Measurements from ENCODE around the gene ARL8B.
"Not testable (repeated sequence)": the region's sequence is repeated elsewhere in the genome, so short reads cannot be mapped to it uniquely, and the experiment has no call there.

The ARL8B gene

DNA sequence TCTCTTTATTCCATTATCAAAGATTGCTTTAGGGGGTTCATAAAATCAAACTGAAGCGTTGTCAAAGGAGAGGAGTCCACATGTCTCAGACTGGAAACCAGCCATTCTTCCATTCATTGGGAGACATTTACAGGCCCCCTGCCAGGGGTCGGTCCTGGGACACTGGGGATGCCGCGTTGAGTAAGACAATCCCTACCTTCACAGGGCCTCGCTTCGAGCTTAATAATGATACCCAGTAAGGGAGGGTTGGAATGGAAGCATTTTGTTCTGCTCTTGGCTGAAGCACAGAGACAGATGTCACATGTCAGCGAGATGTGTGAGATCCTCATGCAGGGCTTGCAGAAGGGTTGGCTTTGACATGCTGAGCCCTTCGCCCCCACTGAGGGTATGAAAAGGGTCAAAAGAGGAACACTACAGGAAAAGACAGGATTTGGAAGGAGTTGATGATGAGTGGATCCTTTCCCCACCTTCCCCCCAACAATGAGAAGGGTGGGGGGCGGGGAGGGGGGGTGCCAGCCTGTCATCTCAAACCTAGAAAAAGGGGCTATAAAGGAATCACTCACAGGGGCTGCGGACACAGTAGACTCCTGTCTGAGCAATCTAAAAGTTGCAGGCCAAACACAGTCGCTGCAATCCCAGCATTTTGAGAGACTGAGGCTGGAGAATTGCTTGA, 25.6 kb upstream of the ARL8B start:
- H3K4me3 Mint-ChIP-seq = no peak overlapping the region
- peaks cover 14% of the 10 kb centered on the region for H3K4me1 Mint-ChIP-seq (ENCODE audit: low read depth)
- intact Hi-C loops (cut with micrococcal nuclease) = no loop called here
- H3K36me3 Mint-ChIP-seq (ENCODE audit: low read depth) = no peaks in the 10 kb centered on the region
- H3K27me3 Mint-ChIP-seq = peaks cover 17% of the 10 kb centered on the region
- H3K27ac Mint-ChIP-seq = no peak overlapping the region
- no peaks in the 10 kb centered on the region for H3K9me3 Mint-ChIP-seq

GRCh38 chr3:5098346-5098745, 23.7 kb upstream of the ARL8B start:
- Mint-ChIP-seq H3K4me3 (no peak overlapping the region), H3K27me3 (peaks cover 19% of the 10 kb centered on the region), H3K4me1 (ENCODE audit: low read depth) (peaks cover 6% of the 10 kb centered on the region), H3K27ac (no peak overlapping the region), H3K9me3 (no peaks in the 10 kb centered on the region), H3K36me3 (ENCODE audit: low read depth) (no peaks in the 10 kb centered on the region)
- intact Hi-C loops (cut with micrococcal nuclease) = no loop called here

DNA sequence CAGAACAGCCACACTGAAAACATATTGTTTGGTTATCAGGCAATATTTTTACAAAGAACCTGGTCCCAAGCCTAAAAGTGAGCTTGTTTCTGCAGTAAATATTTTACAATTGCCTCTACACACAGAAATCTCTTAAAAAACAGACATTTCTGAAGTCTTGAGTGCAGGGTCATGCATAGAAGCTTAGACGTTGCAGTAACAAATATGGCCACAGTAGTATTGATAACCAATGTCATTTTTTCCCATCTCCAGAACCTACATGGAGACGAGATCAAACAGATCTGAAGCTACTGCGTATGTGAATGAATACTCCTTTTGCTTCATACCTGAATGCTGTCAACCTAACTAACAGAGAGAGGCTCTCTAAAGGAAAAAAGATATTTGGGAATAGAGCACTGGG, 19.6 kb upstream of the ARL8B start:
- intact Hi-C loops (cut with micrococcal nuclease) = no loop called here
- Mint-ChIP-seq H3K4me3 (no peak overlapping the region), H3K4me1 (ENCODE audit: low read depth) (peaks cover 5% of the 10 kb centered on the region)

DNA sequence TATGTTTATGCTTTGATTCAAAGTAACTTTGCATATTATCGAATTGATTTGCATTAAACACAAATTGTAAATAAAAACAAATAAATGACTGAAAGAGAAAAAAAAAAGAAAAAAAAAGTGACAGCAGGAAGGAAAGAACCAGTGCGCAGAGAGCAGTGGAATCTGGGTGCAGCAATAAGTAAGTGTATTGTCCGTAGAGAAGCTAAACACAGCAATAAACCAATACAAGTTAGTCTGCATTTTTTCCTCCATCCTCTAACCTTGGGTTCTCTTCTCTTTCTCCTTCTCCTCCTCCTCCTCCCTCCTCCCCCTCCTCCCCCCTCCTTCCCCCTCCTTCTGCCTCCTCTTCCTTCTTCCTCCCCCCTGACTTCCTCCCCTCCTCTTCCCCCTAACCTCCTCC, 18.3 kb upstream of the ARL8B start:
- Mint-ChIP-seq H3K27ac (no peak overlapping the region), H3K4me3 (no peak overlapping the region), H3K27me3 (peaks cover 2% of the 10 kb centered on the region), H3K9me3 (no peaks in the 10 kb centered on the region), H3K4me1 (ENCODE audit: low read depth) (peaks cover 5% of the 10 kb centered on the region), H3K36me3 (ENCODE audit: low read depth) (no peaks in the 10 kb centered on the region)
- intact Hi-C loops (cut with micrococcal nuclease) = no loop called here

More for the DNA sequence above, 19.6 kb upstream of the ARL8B start:
- Mint-ChIP-seq H3K9me3 (no peaks in the 10 kb centered on the region), H3K27ac (no peak overlapping the region), H3K27me3 (peaks cover 2% of the 10 kb centered on the region), H3K36me3 (ENCODE audit: low read depth) (no peaks in the 10 kb centered on the region)

DNA sequence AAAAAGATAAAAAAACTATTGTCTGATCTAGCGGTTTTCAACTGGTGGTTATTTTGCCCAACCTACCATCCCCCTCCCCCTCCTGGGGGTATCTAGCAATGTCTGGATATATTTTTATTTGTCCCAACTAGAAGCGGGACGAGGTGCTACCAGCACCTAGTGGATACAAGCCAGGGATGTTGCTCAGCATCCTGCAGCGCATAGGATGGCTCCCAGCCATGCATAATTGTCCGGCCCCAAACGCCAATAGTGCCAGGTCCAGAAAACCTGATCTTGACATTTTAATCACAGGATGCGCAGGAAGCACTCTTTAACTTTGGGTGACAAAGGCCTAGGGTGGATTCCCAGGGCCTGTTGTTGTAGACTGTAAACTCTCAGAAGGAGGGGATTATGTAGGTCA, 17.0 kb upstream of the ARL8B start:
- peaks cover 5% of the 10 kb centered on the region for H3K4me1 Mint-ChIP-seq (ENCODE audit: low read depth)
- no peak overlapping the region for H3K27ac Mint-ChIP-seq
- no peak overlapping the region for H3K4me3 Mint-ChIP-seq
- intact Hi-C loops (cut with micrococcal nuclease) = no loop called here
- no peaks in the 10 kb centered on the region for H3K36me3 Mint-ChIP-seq (ENCODE audit: low read depth)
- peaks cover 2% of the 10 kb centered on the region for H3K27me3 Mint-ChIP-seq
- no peaks in the 10 kb centered on the region for H3K9me3 Mint-ChIP-seq

- intact Hi-C loops (cut with micrococcal nuclease); H3K27ac Mint-ChIP-seq; H3K9me3 Mint-ChIP-seq; H3K4me3 Mint-ChIP-seq; H3K27me3 Mint-ChIP-seq; H3K36me3 Mint-ChIP-seq (ENCODE audit: low read depth): not testable (repeated sequence)
- H3K4me1 Mint-ChIP-seq (ENCODE audit: low read depth) = peaks cover 12% of the 10 kb centered on the region
These were observed 15.7 kb upstream of the ARL8B start for GRCh38 chr3:5106371-5106770.

GRCh38 chr3:5106933-5107334, 15.2 kb upstream of the ARL8B start:
- intact Hi-C loops (cut with micrococcal nuclease); H3K9me3 Mint-ChIP-seq; H3K27me3 Mint-ChIP-seq; H3K36me3 Mint-ChIP-seq (ENCODE audit: low read depth); H3K27ac Mint-ChIP-seq; H3K4me3 Mint-ChIP-seq: not testable (repeated sequence)
- H3K4me1 Mint-ChIP-seq (ENCODE audit: low read depth) = peaks cover 12% of the 10 kb centered on the region

DNA sequence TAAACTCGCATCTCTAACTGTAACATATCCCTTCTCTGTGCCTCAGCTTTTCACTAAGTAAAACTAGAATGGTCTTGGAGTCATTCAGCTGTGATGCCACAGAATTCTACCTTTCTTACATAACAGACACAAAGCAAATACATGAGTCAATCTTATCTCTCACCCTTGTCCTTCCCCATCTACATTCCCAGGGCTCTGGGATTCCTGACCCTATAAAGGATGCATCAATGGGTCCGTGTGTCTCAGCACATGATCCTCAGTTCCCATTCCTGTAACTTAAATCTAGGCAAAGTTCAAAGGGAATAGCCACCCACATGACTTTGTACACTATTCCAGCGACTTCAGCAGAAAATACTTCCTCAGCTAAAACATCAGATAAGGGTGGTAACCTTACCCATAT, 11.8 kb upstream of the ARL8B start:
- H3K9me3 Mint-ChIP-seq = no peaks in the 10 kb centered on the region
- intact Hi-C loops (cut with micrococcal nuclease) = no loop called here
- no peak overlapping the region for H3K4me3 Mint-ChIP-seq
- H3K4me1 Mint-ChIP-seq (ENCODE audit: low read depth) = peaks cover 12% of the 10 kb centered on the region
- H3K27ac Mint-ChIP-seq = no peak overlapping the region
- no peaks in the 10 kb centered on the region for H3K36me3 Mint-ChIP-seq (ENCODE audit: low read depth)
- no peaks in the 10 kb centered on the region for H3K27me3 Mint-ChIP-seq

DNA sequence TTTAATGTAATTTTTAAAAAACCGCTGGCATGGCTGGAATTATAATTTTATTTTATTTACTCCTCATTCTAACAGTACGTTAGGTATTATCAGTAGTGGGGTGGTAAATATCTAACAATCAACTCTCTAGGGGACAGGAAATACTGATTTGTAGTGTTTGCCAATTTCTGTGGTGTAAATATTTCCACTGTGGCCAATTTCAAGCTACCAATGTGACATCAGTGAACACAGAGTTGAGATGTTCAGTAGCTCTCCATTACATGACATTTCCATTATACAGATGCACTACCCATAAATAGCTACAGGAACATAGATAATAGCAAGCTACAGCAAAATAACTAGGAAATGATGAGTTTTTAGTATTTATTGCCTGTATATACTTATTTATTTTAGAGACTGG, 10.0 kb upstream of the ARL8B start:
- Mint-ChIP-seq H3K36me3 (ENCODE audit: low read depth) (no peaks in the 10 kb centered on the region), H3K27ac (no peak overlapping the region)
- intact Hi-C loops (cut with micrococcal nuclease) = no loop called here

GRCh38 chr3:5113726-5114125, 8.4 kb upstream of the ARL8B start:
- peaks cover 22% of the 10 kb centered on the region for H3K4me1 Mint-ChIP-seq (ENCODE audit: low read depth)
- H3K27ac Mint-ChIP-seq; H3K27me3 Mint-ChIP-seq; H3K9me3 Mint-ChIP-seq; H3K36me3 Mint-ChIP-seq (ENCODE audit: low read depth); H3K4me3 Mint-ChIP-seq; intact Hi-C loops (cut with micrococcal nuclease): not testable (repeated sequence)

More for the DNA sequence above, 10.0 kb upstream of the ARL8B start:
- peaks cover 22% of the 10 kb centered on the region for H3K4me1 Mint-ChIP-seq (ENCODE audit: low read depth)
- H3K9me3 Mint-ChIP-seq = no peaks in the 10 kb centered on the region
- no peak overlapping the region for H3K4me3 Mint-ChIP-seq
- H3K27me3 Mint-ChIP-seq = no peaks in the 10 kb centered on the region

GRCh38 chr3:5115506-5116162, 6.5 kb upstream of the ARL8B start:
- no peak overlapping the region for H3K27ac Mint-ChIP-seq

GRCh38 chr3:5116538-5116937, 5.6 kb upstream of the ARL8B start:
- no peaks in the 10 kb centered on the region for H3K36me3 Mint-ChIP-seq (ENCODE audit: low read depth)
- no peaks in the 10 kb centered on the region for H3K27me3 Mint-ChIP-seq
- intact Hi-C loops (cut with micrococcal nuclease) = no loop called here
- peaks cover 16% of the 10 kb centered on the region for H3K4me1 Mint-ChIP-seq (ENCODE audit: low read depth)
- no peak overlapping the region for H3K4me3 Mint-ChIP-seq
- H3K9me3 Mint-ChIP-seq = no peaks in the 10 kb centered on the region
- H3K27ac Mint-ChIP-seq = peak overlapping the region; percentile 23

More at GRCh38 chr3:5115506-5116162, 6.5 kb upstream of the ARL8B start:
- no peaks in the 10 kb centered on the region for H3K27me3 Mint-ChIP-seq
- H3K9me3 Mint-ChIP-seq = no peaks in the 10 kb centered on the region
- intact Hi-C loops (cut with micrococcal nuclease) = no loop called here
- H3K4me1 Mint-ChIP-seq (ENCODE audit: low read depth) = peaks cover 17% of the 10 kb centered on the region
- H3K36me3 Mint-ChIP-seq (ENCODE audit: low read depth) = no peaks in the 10 kb centered on the region
- H3K4me3 Mint-ChIP-seq = no peak overlapping the region

GRCh38 chr3:5120446-5120845, 1.6 kb upstream of the ARL8B start:
- Mint-ChIP-seq H3K4me3 (no peak overlapping the region), H3K9me3 (no peaks in the 10 kb centered on the region), H3K4me1 (ENCODE audit: low read depth) (peaks cover 45% of the 10 kb centered on the region), H3K27ac (no peak overlapping the region), H3K36me3 (ENCODE audit: low read depth) (peaks cover 32% of the 10 kb centered on the region), H3K27me3 (no peaks in the 10 kb centered on the region)
- intact Hi-C loops (cut with micrococcal nuclease) = no loop called here

GRCh38 chr3:5122741-5123706, 932 bp downstream of the ARL8B start:
- intact Hi-C loops (cut with micrococcal nuclease) = loop anchor here (2.0 kb wide), 2 partner anchors 16 to 64 kb away; partner anchors contain the start of gene EDEM1
- peaks cover 42% of the 10 kb centered on the region for H3K36me3 Mint-ChIP-seq (ENCODE audit: low read depth)
- H3K27ac Mint-ChIP-seq = peak overlapping the region; percentile 99
- no peaks in the 10 kb centered on the region for H3K9me3 Mint-ChIP-seq
- H3K4me1 Mint-ChIP-seq (ENCODE audit: low read depth) = peaks cover 33% of the 10 kb centered on the region
- H3K4me3 Mint-ChIP-seq = peak overlapping the region; percentile 97
- H3K27me3 Mint-ChIP-seq = no peaks in the 10 kb centered on the region

All from dendritic cell treated with granulocyte-macrophage colony-stimulating factor and Interleukin-4, amounts not matched to agents 40 ng/mL and 50 ng/mL, for 4 days (primary cell).